H1 (cell line): ENCODE results near the gene PTGFR. TPM values are rescaled to one million over a fixed set of nuclear protein-coding genes. Genes with fewer than 3 reads are reported as not detected.

Source experiments
- JUN ChIP-seq: IDR thresholded peaks from 2 replicates; pipeline ENCODE4 v1.6.1; 2011; ENCODE audit warnings: low read depth, mild to moderate bottlenecking, improper control_type of control experiment, low read length
- KDM5A ChIP-seq: fragments of 200-600 bp; IDR thresholded peaks from 2 replicates; pipeline ENCODE4 v1.7.1; 2012; ENCODE audit warnings: mild to moderate bottlenecking, low read length, inconsistent platforms, mixed read lengths
- POLR2A ChIP-seq, 2 experiments: IDR thresholded peaks; 1 replicate in 1 of 2; 2 replicates in 1 of 2; pipeline ENCODE4 v1.6.1; 2011; ENCODE audit warnings: low read depth in 2 of 2, low read length in 2 of 2, mild to moderate bottlenecking in 2 of 2; ENCODE audit errors: control extremely low read depth in 1 of 2
- RBBP5 ChIP-seq: IDR thresholded peaks from 2 replicates; pipeline ENCODE4 v1.7.1; 2012; ENCODE audit warnings: low read depth, mild to moderate bottlenecking, inconsistent platforms, low read length, moderate library complexity, borderline replicate concordance
- SP4 ChIP-seq: IDR thresholded peaks from 2 replicates; pipeline ENCODE4 v1.6.1; 2012; ENCODE audit warnings: low read length, inconsistent platforms
- polyA plus RNA-seq, 7 experiments: library from polyadenylated mRNA; depleted of rRNA in 3 of 7; stranded (reverse) in 5 of 7; unstranded in 2 of 7; fragments of >200 nt in 5 of 7; fragments of 200-250 nt in 2 of 7; gene quantifications; 1 replicate in 5 of 7; 2 replicates in 1 of 7; 4 replicates in 1 of 7; pipeline versions ENCODE4 v1.2.1 to v1.2.3, GENCODE V29; 2011 to 2013; ENCODE audit warnings: missing spikeins in 2 of 7, mixed read lengths in 2 of 7
- total RNA-seq: library from RNA; stranded (reverse); fragmentation: NEBNext Ultra II Directional; extraction: Animal tissue kit (Norgen Biotek cat#: 25700); gene quantifications from 2 replicates; pipeline ENCODE4 v1.2.1, GENCODE V29; 2021
- TF ChIP-seq, protein P1 (sequence below): IDR thresholded peaks from 2 replicates; pipeline ENCODE4 v1.6.1; 2011; ENCODE audit warnings: low read depth, mild to moderate bottlenecking, low read length; ENCODE audit not compliant: insufficient read depth
- TF ChIP-seq, protein P2 (sequence below), 3 experiments: IDR thresholded peaks; 1 replicate in 2 of 3; 2 replicates in 1 of 3; pipeline versions ENCODE4 v1.5.1 to v1.6.1; 2011; ENCODE audit warnings: low read length in 3 of 3, mild to moderate bottlenecking in 3 of 3, inconsistent platforms in 2 of 3, low read depth in 1 of 3, moderate library complexity in 1 of 3; ENCODE audit not compliant: insufficient read depth in 1 of 3; ENCODE audit errors: control extremely low read depth in 1 of 3

Gene PTGFR
- total and polyA plus RNA-seq, 2 of the 8 experiments (the other 6 are each of a cell fraction or from before 2014, with no cell fraction given): 0.02 TPM; not detected in 1

DNA sequence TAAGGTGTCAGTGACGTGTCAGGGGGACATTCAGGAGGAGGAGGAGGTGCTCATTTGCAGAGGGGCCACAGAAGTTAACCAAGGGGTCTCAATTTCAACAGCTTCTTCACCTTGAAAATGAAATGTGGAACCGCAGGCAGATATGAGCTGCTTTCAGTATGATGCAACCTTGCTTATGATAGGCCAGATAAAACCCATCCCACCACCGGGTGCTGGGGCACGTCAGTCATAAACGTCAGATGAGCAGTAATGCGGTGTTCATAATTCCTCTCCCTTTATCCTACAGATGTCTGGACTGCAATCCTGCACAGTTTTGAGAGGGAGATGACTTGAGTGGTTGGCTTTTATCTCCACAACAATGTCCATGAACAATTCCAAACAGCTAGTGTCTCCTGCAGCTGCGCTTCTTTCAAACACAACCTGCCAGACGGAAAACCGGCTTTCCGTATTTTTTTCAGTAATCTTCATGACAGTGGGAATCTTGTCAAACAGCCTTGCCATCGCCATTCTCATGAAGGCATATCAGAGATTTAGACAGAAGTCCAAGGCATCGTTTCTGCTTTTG lies 1.7 kb downstream of the PTGFR start (continued):
- TF ChIP-seq, protein P1, sequence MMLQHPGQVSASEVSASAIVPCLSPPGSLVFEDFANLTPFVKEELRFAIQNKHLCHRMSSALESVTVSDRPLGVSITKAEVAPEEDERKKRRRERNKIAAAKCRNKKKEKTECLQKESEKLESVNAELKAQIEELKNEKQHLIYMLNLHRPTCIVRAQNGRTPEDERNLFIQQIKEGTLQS: no peak
- TF ChIP-seq SP4 (no peak), JUN (no peak), POLR2A (IDR thresholded peaks at IDR 0.05; ENCODE audit: control extremely low read depth in 1 of 2, low read depth in 2 of 2, low read length in 2 of 2) (no peak), RBBP5 (no peak), KDM5A (no peak)
- TF ChIP-seq, protein P2, sequence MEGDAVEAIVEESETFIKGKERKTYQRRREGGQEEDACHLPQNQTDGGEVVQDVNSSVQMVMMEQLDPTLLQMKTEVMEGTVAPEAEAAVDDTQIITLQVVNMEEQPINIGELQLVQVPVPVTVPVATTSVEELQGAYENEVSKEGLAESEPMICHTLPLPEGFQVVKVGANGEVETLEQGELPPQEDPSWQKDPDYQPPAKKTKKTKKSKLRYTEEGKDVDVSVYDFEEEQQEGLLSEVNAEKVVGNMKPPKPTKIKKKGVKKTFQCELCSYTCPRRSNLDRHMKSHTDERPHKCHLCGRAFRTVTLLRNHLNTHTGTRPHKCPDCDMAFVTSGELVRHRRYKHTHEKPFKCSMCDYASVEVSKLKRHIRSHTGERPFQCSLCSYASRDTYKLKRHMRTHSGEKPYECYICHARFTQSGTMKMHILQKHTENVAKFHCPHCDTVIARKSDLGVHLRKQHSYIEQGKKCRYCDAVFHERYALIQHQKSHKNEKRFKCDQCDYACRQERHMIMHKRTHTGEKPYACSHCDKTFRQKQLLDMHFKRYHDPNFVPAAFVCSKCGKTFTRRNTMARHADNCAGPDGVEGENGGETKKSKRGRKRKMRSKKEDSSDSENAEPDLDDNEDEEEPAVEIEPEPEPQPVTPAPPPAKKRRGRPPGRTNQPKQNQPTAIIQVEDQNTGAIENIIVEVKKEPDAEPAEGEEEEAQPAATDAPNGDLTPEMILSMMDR (IDR thresholded peaks at IDR 0.05; ENCODE audit: control extremely low read depth in 1 of 3, insufficient read depth in 1 of 3, low read depth in 1 of 3, low read length in 3 of 3): no peak
- TF ChIP-seq, all 59 proteins: peak for 0
